Glomerular visceral epithelial cell (primary cell): ENCODE results near the gene SH3TC1.

Source experiments
- DNase-seq: peaks from one replicate; pipeline ENCODE4 v3.0.0-alpha.2; 2016; ENCODE audit errors: extremely low spot score

Gene SH3TC1

GRCh38 chr4:8287343-8288280, 88.5 kb downstream of the SH3TC1 start:
- DNase-seq, result no peak

- DNase-seq, result no peak
Observed at GRCh38 chr4:8289151-8289750, 90.2 kb downstream of the SH3TC1 start.

GRCh38 chr4:8289956-8290700, 91.0 kb downstream of the SH3TC1 start:
- no peak for DNase-seq

- DNase-seq, result no peak
Observed at GRCh38 chr4:8290701-8290970, 91.5 kb downstream of the SH3TC1 start.
